ENCODE data around the gene HNRNPAB. TPM values are rescaled to one million over a fixed set of nuclear protein-coding genes. Genes with fewer than 3 reads are reported as not detected.

The HNRNPAB gene
- total and polyA plus RNA-seq, 2 donors (not counting 3 experiments of a cell fraction or from before 2014, with no cell fraction given): 207 to 309 TPM

DNA sequence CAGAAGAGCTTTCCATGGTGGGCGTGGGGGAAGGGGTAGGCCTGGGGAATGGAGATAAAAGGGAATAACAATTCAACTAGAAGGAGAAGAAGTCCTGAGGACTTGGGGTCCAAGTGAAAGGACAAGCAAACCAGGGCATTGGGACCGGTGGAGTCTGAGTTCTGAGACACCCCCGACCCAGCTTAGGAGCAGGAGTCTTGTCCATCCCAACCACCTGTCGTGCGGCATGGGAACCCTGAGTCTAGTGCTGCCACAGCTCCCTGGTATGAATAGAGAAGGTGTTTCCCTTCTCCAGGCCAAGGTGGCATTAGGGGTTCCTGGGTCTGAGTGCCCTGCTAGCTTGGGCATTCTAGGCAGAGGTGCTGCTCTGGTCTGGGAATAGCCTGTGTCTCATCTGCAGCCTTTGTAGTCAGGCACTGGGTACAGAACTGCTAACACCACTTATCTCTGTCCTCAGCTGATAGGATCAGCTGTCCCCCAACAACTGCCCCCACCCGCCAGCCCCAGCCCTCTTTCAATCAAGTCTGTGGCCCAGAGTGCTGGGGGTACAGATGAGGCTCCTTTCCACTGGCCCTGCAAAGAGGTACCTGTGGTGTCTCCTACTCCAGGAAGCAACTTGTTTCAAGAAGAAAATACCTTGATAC is 9.9 kb downstream of the HNRNPAB start:
- no peak overlapping the region for H3K27ac ChIP-seq (ENCODE audit: insufficient read depth, low read depth, low read length)
- H3K4me2 ChIP-seq (ENCODE audit: insufficient read depth, low read length): no peak overlapping the region
- H3K9me3 ChIP-seq (replicated peaks; ENCODE audit: control insufficient read depth, insufficient read depth, low read length): no peaks in the 10 kb centered on the region
- TF ChIP-seq EZH2 (IDR thresholded peaks at IDR 0.05; ENCODE audit: borderline replicate concordance, low read depth, low read length, severe bottlenecking) (no peak), POLR2AphosphoS5 (IDR thresholded peaks at IDR 0.05; ENCODE audit: insufficient read depth, low read depth, low read length) (peak; percentile 37), POLR2A (IDR thresholded peaks at IDR 0.05; ENCODE audit: low read depth, low read length) (peak; percentile 58)
- H3K9me1 ChIP-seq (replicated peaks; ENCODE audit: control insufficient read depth, extremely low read depth, insufficient read depth, low read length): no peaks in the 10 kb centered on the region
- H3K9ac ChIP-seq (replicated peaks; ENCODE audit: extremely low read depth, insufficient read depth, low read length): no peak overlapping the region
- FAIRE-seq: no peak
- POLR2A ChIA-PET: interaction anchor here (3.0 kb wide), 1 partner anchor 10 kb away, joined by 13 read pairs; the partner anchor contains the start of gene HNRNPAB
- intact Hi-C loops (cut with micrococcal nuclease) (no loop called here), dilution Hi-C loops (cut with MboI; ENCODE audit: extremely low pct_ligation_motif_present, low sequenced_read_pairs) (no loop called here)
- no peaks in the 10 kb centered on the region for H4K20me1 ChIP-seq (replicated peaks; ENCODE audit: control insufficient read depth, extremely low read depth, insufficient read depth, low read length)
- CTCF ChIA-PET: interaction anchor here (2.1 kb wide), 1 partner anchor 21 kb away, joined by 4 read pairs; no protein-coding TSS in a partner anchor
- DNase-seq (ENCODE audit: low read depth, low spot score): no peak
- no peaks in the 10 kb centered on the region for H3K4me1 ChIP-seq (ENCODE audit: control insufficient read depth, extremely low read depth, insufficient read depth, low read length)
- no peaks in the 10 kb centered on the region for H3K27me3 ChIP-seq (ENCODE audit: control insufficient read depth in 2 of 2, insufficient read depth in 2 of 2, low read length in 2 of 2)
- no TSS peak for BruUV-seq (replicated peaks)
- H2AFZ ChIP-seq (ENCODE audit: low read depth, low read length): no peak overlapping the region
- peaks cover 25 to 57% of the 10 kb centered on the region in 2 experiments for H3K36me3 ChIP-seq (ENCODE audit: control insufficient read depth in 2 of 2, extremely low read depth in 1 of 2, insufficient read depth in 2 of 2, low read length in 2 of 2)
- H3K4me3 ChIP-seq (replicated peaks in 1 of 3; ENCODE audit: insufficient read depth in 1 of 3, low read depth in 1 of 3, low read length in 3 of 3): no peak overlapping the region
- H3K79me2 ChIP-seq (ENCODE audit: control insufficient read depth, insufficient read depth, low read length): peaks cover 4% of the 10 kb centered on the region

DNA sequence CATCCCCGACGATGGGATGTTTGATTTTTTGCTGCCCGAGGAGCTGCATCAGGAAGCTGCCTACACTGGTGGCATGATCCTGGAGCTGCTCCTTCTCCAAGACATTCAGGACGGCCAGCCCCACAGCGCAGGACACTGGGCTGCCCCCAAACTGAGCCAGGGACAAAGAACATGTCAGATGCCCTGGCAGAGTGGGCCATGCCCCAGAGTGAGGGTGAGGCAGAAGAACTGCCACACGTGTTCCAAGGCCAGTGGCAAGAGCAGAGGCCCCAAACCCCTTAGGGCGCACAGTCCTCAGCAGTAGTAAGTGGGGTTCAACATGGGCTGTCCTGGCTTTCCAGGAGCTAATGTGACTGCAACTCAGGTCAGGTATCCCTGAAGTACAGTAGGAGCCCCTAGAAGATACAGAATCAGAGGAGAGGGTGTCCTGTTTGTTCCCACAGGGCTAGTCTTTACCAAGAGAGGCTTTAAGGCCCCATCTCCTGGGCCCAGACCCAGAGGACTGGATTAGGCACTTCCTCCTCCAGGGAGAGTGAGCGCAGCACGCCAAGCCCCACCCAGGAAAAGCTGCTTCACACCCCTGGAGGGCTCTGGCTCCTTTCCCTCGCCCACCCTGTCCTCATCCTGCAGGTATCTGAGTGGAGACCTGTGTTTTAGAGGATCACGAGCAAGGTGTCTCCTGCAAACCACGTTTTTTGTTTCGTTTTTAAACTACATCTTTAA is 11.1 kb downstream of the HNRNPAB start:
- no peaks in the 10 kb centered on the region for H3K27me3 ChIP-seq (ENCODE audit: control insufficient read depth in 2 of 2, insufficient read depth in 2 of 2, low read length in 2 of 2)
- H3K4me2 ChIP-seq (ENCODE audit: insufficient read depth, low read length): no peak overlapping the region
- no peak for FAIRE-seq
- ChIA-PET POLR2A (interaction anchor here (1.6 to 3.0 kb wide), 2 partner anchors 11 kb away, joined by 6 to 13 read pairs; partner anchors contain the start of gene HNRNPAB), CTCF (interaction anchor here (1.7 kb wide), 1 partner anchor 20 kb away, joined by 6 read pairs; no protein-coding TSS in a partner anchor)
- H3K27ac ChIP-seq (ENCODE audit: insufficient read depth, low read depth, low read length): no peak overlapping the region
- intact Hi-C loops (cut with micrococcal nuclease) (no loop called here), dilution Hi-C loops (cut with MboI; ENCODE audit: extremely low pct_ligation_motif_present, low sequenced_read_pairs) (no loop called here)
- TF ChIP-seq, protein P1, sequence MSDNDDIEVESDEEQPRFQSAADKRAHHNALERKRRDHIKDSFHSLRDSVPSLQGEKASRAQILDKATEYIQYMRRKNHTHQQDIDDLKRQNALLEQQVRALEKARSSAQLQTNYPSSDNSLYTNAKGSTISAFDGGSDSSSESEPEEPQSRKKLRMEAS (IDR thresholded peaks at IDR 0.05; ENCODE audit: insufficient read depth, insufficient read length): no peak
- TF ChIP-seq POLR2AphosphoS5 (IDR thresholded peaks at IDR 0.05; ENCODE audit: insufficient read depth, low read depth, low read length) (no peak), POLR2A (IDR thresholded peaks at IDR 0.05; ENCODE audit: low read depth, low read length) (no peak), GATA2 (IDR thresholded peaks at IDR 0.05; ENCODE audit: insufficient read depth, insufficient read length, low read depth, low read length) (no peak), MYC (IDR thresholded peaks at IDR 0.05; ENCODE audit: low read depth, low read length) (no peak), JUN (IDR thresholded peaks at IDR 0.05; ENCODE audit: borderline replicate concordance, insufficient read depth, insufficient read length, low read depth) (no peak)
- no peaks in the 10 kb centered on the region for H3K9me3 ChIP-seq (replicated peaks; ENCODE audit: control insufficient read depth, insufficient read depth, low read length)
- no peak overlapping the region for H3K4me3 ChIP-seq (replicated peaks in 1 of 3; ENCODE audit: insufficient read depth in 1 of 3, low read depth in 1 of 3, low read length in 3 of 3)
- no peak overlapping the region for H2AFZ ChIP-seq (ENCODE audit: low read depth, low read length)
- H3K9me1 ChIP-seq (replicated peaks; ENCODE audit: control insufficient read depth, extremely low read depth, insufficient read depth, low read length): no peaks in the 10 kb centered on the region
- H3K36me3 ChIP-seq (ENCODE audit: control insufficient read depth in 2 of 2, extremely low read depth in 1 of 2, insufficient read depth in 2 of 2, low read length in 2 of 2): peaks cover 21 to 47% of the 10 kb centered on the region in 2 experiments
- no peak for DNase-seq (ENCODE audit: low read depth, low spot score)
- H3K4me1 ChIP-seq (ENCODE audit: control insufficient read depth, extremely low read depth, insufficient read depth, low read length): no peaks in the 10 kb centered on the region
- no TSS peak for BruUV-seq (replicated peaks)
- no peak overlapping the region for H3K9ac ChIP-seq (replicated peaks; ENCODE audit: extremely low read depth, insufficient read depth, low read length)
- H4K20me1 ChIP-seq (replicated peaks; ENCODE audit: control insufficient read depth, extremely low read depth, insufficient read depth, low read length): no peaks in the 10 kb centered on the region
- no peaks in the 10 kb centered on the region for H3K79me2 ChIP-seq (ENCODE audit: control insufficient read depth, insufficient read depth, low read length)
